ENCODE results near the gene UNK.

The UNK gene

DNA sequence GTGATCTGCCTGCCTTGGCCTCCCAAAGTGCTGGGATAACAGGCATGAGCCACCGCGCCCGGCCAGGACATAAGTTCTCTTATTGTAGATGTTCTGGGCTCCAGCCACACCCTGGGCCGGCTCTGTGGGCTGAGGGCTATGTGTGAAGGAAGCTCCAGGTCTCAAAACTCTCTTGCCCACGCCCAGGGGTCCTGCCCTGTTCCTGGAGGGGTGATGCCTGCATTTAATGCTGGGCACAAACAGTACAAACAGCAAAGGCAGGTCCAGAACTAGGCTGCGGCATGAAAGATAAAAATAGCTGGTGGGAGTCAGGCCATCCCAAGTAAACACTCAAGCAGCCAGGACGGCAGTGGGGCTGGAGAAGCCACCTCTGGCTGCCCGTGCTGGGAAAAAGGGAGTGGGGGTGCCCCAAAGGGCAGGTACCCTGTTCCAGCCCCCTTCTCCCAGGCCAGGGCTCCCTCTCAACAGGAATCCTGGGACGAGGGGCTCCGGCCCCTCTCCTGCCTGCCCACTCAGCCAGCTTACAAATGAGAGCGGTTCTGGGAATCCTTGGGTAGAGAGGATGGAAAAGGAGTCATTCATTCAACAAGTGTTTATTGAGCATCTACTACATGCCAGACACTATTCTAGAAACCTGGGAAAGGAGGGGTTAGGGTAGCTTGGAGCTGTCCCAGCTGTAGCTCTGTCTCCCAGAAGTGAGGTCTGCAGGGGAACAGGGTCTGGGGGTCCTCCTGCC is 89.1 kb downstream of the UNK start:
- H4K20me1 ChIP-seq (ENCODE audit: control insufficient read depth, insufficient read depth, low read depth, low read length): no peaks in the 10 kb centered on the region
- peaks cover 15% of the 10 kb centered on the region for H3K79me2 ChIP-seq (ENCODE audit: control insufficient read depth, low read length)
- no peaks in the 10 kb centered on the region for H3K9me3 ChIP-seq (ENCODE audit: control insufficient read depth, insufficient read depth, low read length)
- peaks cover 2% of the 10 kb centered on the region for H3K27me3 ChIP-seq (ENCODE audit: control insufficient read depth, low read length)
- no peak overlapping the region for H3K4me2 ChIP-seq (ENCODE audit: low read length)
- H3K4me1 ChIP-seq (ENCODE audit: control insufficient read depth, low read length): peaks cover 33% of the 10 kb centered on the region
- H3K4me3 ChIP-seq (ENCODE audit: low read length): no peak overlapping the region
- H3F3A ChIP-seq (ENCODE audit: control insufficient read depth, insufficient read depth): 0 out of 2 replicates have a peak, but pooled peaks cover 2% of the 10 kb centered on the region
- no peak overlapping the region for H3K27ac ChIP-seq (ENCODE audit: low read depth, low read length)
- no peaks in the 10 kb centered on the region for H3K9me2 ChIP-seq (replicated peaks; ENCODE audit: control insufficient read depth, low read length)
- H3K36me3 ChIP-seq (ENCODE audit: control insufficient read depth, low read length): peaks cover 10% of the 10 kb centered on the region
- TF ChIP-seq CTCF (IDR thresholded peaks at IDR 0.05; ENCODE audit: low read depth, low read length, poor library complexity, severe bottlenecking): no peak
- no peak for TF ChIP-seq EZH2phosphoT487 (IDR thresholded peaks at IDR 0.05; ENCODE audit: borderline replicate concordance, low read length)

- no peaks in the 10 kb centered on the region for H3K9me2 ChIP-seq (replicated peaks; ENCODE audit: control insufficient read depth, low read length)
- H3F3A ChIP-seq (ENCODE audit: control insufficient read depth, insufficient read depth): 0 out of 2 replicates have a peak, but pooled peaks cover 5% of the 10 kb centered on the region
- TF ChIP-seq CTCF (IDR thresholded peaks at IDR 0.05; ENCODE audit: low read depth, low read length, poor library complexity, severe bottlenecking): no peak
- no peak for TF ChIP-seq EZH2phosphoT487 (IDR thresholded peaks at IDR 0.05; ENCODE audit: borderline replicate concordance, low read length)
Observed at GRCh38 chr17:75874323-75875181, 89.9 kb downstream of the UNK start.

More at GRCh38 chr17:75874323-75875181, 89.9 kb downstream of the UNK start:
- H4K20me1 ChIP-seq (ENCODE audit: control insufficient read depth, insufficient read depth, low read depth, low read length): no peaks in the 10 kb centered on the region
- peaks cover 3% of the 10 kb centered on the region for H3K27me3 ChIP-seq (ENCODE audit: control insufficient read depth, low read length)
- H3K4me1 ChIP-seq (ENCODE audit: control insufficient read depth, low read length): peaks cover 40% of the 10 kb centered on the region
- H3K4me2 ChIP-seq (ENCODE audit: low read length): no peak overlapping the region
- peaks cover 15% of the 10 kb centered on the region for H3K79me2 ChIP-seq (ENCODE audit: control insufficient read depth, low read length)
- H3K36me3 ChIP-seq (ENCODE audit: control insufficient read depth, low read length): peaks cover 10% of the 10 kb centered on the region
- H3K4me3 ChIP-seq (ENCODE audit: low read length): no peak overlapping the region
- no peaks in the 10 kb centered on the region for H3K9me3 ChIP-seq (ENCODE audit: control insufficient read depth, insufficient read depth, low read length)
- H3K27ac ChIP-seq (ENCODE audit: low read depth, low read length): no peak overlapping the region

Measured in DOHH2 (cell line).